K562 (cell line): Measurements from ENCODE around the gene MCU. TPM values are rescaled to one million over a fixed set of nuclear protein-coding genes. Genes with fewer than 3 reads are reported as not detected.

ENCODE experiments used
- BRD4 ChIP-seq: fragments of 200-600 bp; sonication (generic); IDR thresholded peaks from 2 replicates; pipeline ENCODE4 v1.6.1; 2017; ENCODE audit warnings: inconsistent platforms
- EP300 ChIP-seq: IDR thresholded peaks from 2 replicates; pipeline ENCODE4 v1.6.1; 2012; ENCODE audit warnings: low read length, improper control_type of control experiment
- MTA3 ChIP-seq: fragments of 450-650 bp; formaldehyde crosslinking; IDR thresholded peaks from 2 replicates; pipeline ENCODE4 v1.6.1; 2017; ENCODE audit warnings: mild to moderate bottlenecking, borderline replicate concordance
- MYNN ChIP-seq, 2 experiments: sonication (generic); formaldehyde crosslinking in 1 of 2; IDR thresholded peaks; 2 replicates each; pipeline versions ENCODE4 v1.5.0 to v1.6.1; 2016 to 2020; ENCODE audit warnings: antibody characterized with exemption in 1 of 2, missing genetic modification reagents in 1 of 2
- RAD21 ChIP-seq, 2 experiments: fragments of 250-450 bp in 1 of 2; fragments of 450-650 bp in 1 of 2; sonication (Bioruptor Pico) in 1 of 2; formaldehyde crosslinking in 1 of 2; IDR thresholded peaks in 1 of 2; conservative IDR thresholded peaks in 1 of 2; 2 replicates each; pipeline versions ENCODE4 v1.4.0 to v1.8.0; 2020 to 2022; ENCODE audit warnings: mild to moderate bottlenecking in 2 of 2, moderate library complexity in 1 of 2
- TGIF2 ChIP-seq: sonication (generic); formaldehyde crosslinking; IDR thresholded peaks from 2 replicates; pipeline ENCODE4 v1.8.1; 2022; ENCODE audit warnings: mild to moderate bottlenecking, missing genetic modification reagents, moderate library complexity
- ZKSCAN1 ChIP-seq: fragments of 150-350 bp; IDR thresholded peaks from 2 replicates; pipeline ENCODE4 v1.6.1; 2016; ENCODE audit warnings: low read depth, low read length
- ZNF668 ChIP-seq: fragments of 250-450 bp; sonication (Bioruptor Pico); IDR thresholded peaks from 2 replicates; pipeline ENCODE4 v1.8.0; 2022; ENCODE audit warnings: mild to moderate bottlenecking, inconsistent platforms
- polyA plus RNA-seq, 8 experiments: library from polyadenylated mRNA; depleted of rRNA in 4 of 8; stranded (reverse) in 5 of 8; unstranded in 3 of 8; fragments of >200 nt; fragmentation: Nextera tagmentation in 2 of 8; fragmentation: Illumina TruSeq in 1 of 8; extraction: Ambion mirVana in 2 of 8; extraction: Trizol in 1 of 8; gene quantifications; 2 replicates each; pipeline versions ENCODE4 v1.2.1 to v1.2.3, GENCODE V29; 2011 to 2014; ENCODE audit warnings: inconsistent platforms in 1 of 8, missing spikeins in 1 of 8
- total RNA-seq, 7 experiments: library from RNA; depleted of rRNA in 6 of 7; stranded (reverse); fragments of >200 nt in 6 of 7; fragmentation: Illumina TruSeq in 2 of 7; extraction: Trizol in 2 of 7; gene quantifications; 2 replicates each; pipeline versions ENCODE4 v1.2.1 to v1.2.3, GENCODE V29; 2011 to 2021; ENCODE audit warnings: low replicate concordance in 1 of 7
- TF ChIP-seq, protein P1 (sequence below): sonication (generic); formaldehyde crosslinking; IDR thresholded peaks from 2 replicates; pipeline ENCODE4 v1.8.1; 2022; ENCODE audit warnings: missing genetic modification reagents
- TF ChIP-seq, protein P2 (sequence below): fragments of 450-650 bp; formaldehyde crosslinking; IDR thresholded peaks from 2 replicates; pipeline ENCODE4 v1.4.0; 2020; ENCODE audit warnings: mild to moderate bottlenecking, moderate library complexity

Gene MCU
- total and polyA plus RNA-seq, 9 of the 15 experiments (the other 6 are each of a cell fraction or from before 2014, with no cell fraction given): 8.2 to 88.8 (median 21.3) TPM

DNA sequence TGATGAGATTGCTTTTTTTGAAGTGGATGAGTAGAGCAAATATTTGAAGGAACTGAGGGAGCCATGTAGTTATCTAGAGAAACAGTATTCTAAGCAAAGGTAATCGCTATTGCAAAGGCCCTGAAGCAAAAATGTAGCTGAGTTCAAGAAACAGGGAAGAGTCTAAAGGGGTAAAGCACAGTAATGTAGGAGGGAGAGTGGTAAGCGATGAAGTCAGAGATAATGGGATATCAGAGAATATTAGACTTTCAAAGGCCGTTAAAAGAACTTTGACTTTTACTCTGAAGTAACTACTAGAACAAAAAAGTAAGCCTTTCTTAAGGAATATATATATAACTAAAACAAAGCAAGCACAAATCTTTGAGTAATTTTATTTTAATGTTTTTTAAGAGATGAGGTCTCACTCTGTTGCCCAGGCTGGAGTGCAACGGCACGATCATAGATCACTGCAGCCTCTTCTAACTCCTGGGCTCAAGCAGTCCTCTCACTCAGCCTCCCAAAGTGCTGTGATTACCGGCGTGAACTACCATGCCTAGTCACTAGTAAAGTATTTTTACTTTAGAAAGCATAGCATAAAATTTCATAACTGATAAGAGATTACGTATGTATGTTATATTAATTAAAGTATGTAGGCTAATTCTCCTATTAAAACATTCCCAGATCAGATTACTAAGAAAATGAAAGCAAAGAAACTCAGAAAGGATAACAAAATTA, 139.9 kb downstream of the MCU start (continued):
- TF ChIP-seq TGIF2 (CRISPR knock-in tag): no peak
- TF ChIP-seq RAD21 (CRISPR knock-in tag; conservative IDR thresholded peaks at IDR 0.05 in 1 of 2, IDR thresholded peaks at IDR 0.05 in 1 of 2): 0 out of 4 replicates have a peak, but pooled peaks of 1 of the 2 experiments have one; percentile 5
- no peak for TF ChIP-seq MTA3
- TF ChIP-seq ZNF668 (CRISPR knock-in tag): no peak
- no peak for TF ChIP-seq ZKSCAN1
- TF ChIP-seq BRD4: no peak
- TF ChIP-seq EP300: no peak
- TF ChIP-seq, protein P1, sequence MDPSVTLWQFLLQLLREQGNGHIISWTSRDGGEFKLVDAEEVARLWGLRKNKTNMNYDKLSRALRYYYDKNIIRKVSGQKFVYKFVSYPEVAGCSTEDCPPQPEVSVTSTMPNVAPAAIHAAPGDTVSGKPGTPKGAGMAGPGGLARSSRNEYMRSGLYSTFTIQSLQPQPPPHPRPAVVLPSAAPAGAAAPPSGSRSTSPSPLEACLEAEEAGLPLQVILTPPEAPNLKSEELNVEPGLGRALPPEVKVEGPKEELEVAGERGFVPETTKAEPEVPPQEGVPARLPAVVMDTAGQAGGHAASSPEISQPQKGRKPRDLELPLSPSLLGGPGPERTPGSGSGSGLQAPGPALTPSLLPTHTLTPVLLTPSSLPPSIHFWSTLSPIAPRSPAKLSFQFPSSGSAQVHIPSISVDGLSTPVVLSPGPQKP (CRISPR knock-in tag): no peak
- peak; percentile 82 for TF ChIP-seq MYNN (IDR thresholded peaks at IDR 0.05)
- TF ChIP-seq MYNN (CRISPR knock-in tag; IDR thresholded peaks at IDR 0.05): no peak
- TF ChIP-seq, protein P2, sequence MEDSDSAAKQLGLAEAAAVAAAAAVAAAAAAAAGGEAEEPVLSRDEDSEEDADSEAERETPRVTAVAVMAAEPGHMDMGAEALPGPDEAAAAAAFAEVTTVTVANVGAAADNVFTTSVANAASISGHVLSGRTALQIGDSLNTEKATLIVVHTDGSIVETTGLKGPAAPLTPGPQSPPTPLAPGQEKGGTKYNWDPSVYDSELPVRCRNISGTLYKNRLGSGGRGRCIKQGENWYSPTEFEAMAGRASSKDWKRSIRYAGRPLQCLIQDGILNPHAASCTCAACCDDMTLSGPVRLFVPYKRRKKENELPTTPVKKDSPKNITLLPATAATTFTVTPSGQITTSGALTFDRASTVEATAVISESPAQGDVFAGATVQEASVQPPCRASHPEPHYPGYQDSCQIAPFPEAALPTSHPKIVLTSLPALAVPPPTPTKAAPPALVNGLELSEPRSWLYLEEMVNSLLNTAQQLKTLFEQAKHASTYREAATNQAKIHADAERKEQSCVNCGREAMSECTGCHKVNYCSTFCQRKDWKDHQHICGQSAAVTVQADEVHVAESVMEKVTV (CRISPR knock-in tag): 0 out of 2 replicates have a peak, but pooled peaks have one; percentile 35
- TF ChIP-seq, all 486 proteins: peak for 3
